ENCODE results near the gene KLHDC8B.
"Not testable (repeated sequence)": the region's sequence is repeated elsewhere in the genome, so short reads cannot be mapped to it uniquely, and the experiment has no call there.

The KLHDC8B gene

DNA sequence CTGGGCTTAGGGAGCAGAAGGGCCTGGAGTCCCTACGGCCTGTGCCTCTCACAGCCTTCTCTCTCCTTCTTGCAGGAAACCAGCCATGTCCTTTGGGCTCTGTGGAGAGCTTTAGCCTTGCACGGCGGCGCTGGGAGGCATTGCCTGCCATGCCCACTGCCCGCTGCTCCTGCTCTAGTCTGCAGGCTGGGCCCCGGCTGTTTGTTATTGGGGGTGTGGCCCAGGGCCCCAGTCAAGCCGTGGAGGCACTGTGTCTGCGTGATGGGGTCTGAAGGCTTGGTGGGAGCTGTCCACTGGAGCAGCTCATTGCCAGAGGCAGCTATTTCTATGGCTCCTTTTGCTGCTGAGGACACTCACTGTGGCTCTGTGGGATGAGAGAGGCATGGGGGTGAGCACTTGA is 4.1 kb downstream of the KLHDC8B start:
- no peak overlapping the region for H3K27ac ChIP-seq
- H3K4me3 ChIP-seq: no peak overlapping the region

DNA sequence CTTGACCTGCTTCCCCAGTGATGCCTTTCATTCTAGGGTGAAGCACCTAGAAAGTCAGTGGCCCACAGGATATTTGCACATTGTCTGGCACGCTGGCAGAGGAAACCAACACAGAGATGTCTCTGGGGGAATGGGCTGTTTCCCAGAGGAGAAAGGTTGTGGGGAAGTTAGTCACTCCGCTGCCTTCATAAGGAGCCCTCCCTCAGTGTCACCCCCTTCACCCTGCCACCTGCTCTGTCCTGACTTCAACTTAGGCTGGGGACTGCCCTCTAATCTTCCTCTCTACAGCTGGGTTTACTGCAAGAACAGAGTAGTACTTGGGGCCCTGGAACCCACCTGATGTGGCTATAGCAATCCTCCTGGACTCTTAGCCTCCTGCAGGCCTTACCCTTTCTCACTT is 5.7 kb downstream of the KLHDC8B start:
- no peak overlapping the region for H3K27ac ChIP-seq
- H3K4me3 ChIP-seq: no peak overlapping the region

DNA sequence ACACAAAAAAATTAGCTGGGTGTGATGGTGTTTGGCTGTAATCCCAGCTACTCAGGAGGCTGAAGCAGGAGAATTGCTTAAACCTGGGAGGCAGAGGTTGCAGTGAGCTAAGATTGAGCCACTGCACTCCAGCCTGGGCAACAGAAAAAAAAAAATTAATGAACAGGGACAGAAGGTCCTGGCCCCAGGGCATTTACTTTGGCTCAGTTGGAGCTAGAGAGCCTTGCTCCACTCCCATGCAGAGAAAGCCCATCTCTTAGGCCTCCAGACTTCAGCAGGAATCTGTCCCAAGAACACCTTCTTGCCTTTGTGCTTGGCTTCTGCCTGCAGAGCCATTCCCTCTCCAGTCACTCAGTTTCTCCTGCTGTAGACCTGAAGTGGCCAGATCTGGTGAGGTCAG is 8.7 kb downstream of the KLHDC8B start:
- no peak overlapping the region for H3K27ac ChIP-seq
- no peak overlapping the region for H3K4me3 ChIP-seq

DNA sequence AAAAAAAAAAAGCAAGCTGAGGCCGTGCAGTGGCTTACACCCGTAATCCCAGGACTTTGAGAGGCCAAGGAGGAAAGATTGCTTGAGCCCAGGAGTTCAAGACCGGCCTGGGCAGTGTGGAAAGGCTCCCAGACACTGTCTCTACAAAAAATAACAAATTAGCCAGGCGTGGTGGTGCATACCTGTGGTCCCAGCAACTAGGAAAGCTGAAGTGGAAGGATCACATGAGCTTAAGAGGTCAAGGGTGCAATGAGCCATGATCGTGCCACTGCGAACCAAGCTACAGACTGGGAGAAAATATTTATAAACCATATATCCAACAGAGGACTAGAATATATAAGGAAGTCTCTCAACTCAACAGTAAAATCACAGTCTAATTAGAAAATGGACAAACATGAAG is 10.0 kb downstream of the KLHDC8B start:
- no peak overlapping the region for H3K27ac ChIP-seq
- no peak overlapping the region for H3K4me3 ChIP-seq

DNA sequence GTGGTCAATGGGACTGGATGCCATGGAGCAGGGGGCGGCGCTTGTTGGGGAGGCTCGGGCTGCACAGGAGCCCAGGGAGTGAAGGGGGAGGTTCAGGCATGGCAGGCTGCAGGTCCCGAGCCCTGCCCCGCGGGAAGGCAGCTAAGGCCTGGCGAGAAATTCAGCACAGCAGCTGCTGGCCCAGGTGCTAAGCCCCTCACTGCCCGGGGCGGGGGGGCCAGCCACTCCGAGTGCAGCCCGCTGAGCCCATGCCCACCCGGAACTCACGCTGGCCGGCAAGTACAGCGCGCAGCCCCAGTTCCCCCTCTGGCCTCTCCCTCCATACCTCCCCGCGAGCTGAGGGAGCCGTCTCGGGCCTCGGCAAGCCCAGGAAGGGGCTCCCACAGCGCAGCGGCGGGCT is 11.3 kb downstream of the KLHDC8B start:
- Histone ChIP-seq H3K27ac (no peak overlapping the region), H3K4me3 (no peak overlapping the region)

DNA sequence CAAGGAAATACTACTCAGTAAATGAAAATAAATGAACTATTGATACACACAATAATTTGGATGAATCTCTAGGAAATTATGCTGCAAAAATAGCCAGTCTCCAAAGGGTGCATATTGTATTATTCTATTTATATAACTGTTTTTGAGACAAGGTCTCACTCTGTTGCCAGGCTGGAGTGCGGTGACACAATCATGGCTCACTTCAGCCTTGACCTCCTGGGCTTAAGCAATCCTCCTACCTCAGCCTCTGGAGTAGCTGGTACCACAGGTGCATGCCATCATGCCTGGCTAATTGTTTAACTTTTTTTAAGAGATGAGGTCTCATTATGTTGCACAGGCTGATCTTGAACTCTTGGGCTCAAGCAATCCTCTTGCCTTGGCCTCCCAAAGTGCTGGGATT is 12.5 kb downstream of the KLHDC8B start:
- no peak overlapping the region for H3K4me3 ChIP-seq
- no peak overlapping the region for H3K27ac ChIP-seq

DNA sequence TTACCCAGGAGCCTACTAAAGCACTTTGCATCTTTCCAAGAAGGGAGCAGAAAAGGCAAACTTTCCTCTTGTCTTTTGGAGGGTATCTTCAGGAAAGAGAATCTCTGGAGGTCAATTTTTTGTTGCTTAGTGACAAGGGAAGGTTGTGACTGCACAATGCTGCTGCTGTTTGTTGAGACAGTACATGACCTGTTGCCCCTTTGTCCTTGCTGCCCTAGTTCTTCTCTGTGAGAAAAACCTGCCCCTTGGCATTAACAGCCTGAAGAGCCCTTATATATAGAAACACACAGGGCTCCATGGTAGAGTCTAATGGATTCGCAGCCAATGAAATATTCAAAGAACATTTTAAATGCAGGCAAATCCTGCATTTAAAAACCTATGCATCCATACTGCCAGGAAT is 20.3 kb downstream of the KLHDC8B start:
- no peak overlapping the region for H3K4me3 ChIP-seq
- H3K27ac ChIP-seq: no peak overlapping the region

DNA sequence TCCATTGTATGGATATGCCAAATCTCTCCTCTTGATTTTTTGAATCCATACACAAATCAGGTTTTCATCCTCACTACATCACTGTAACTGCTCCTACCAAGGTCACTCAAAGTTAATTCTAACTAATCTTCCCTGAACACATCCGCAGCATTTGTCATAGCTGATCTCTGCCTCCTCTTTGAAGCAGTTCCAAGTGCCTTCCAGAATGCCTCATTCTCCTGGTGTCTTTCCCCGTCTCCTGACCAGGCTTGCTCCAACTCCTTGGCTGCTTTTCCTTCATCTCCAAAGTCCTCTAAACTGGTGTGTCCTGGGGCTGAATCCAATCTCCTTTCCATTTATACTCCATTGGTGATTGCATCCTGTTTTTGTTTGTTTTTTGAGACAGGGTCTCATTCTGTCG is 26.8 kb downstream of the KLHDC8B start:
- H3K27ac ChIP-seq: no peak overlapping the region
- H3K4me3 ChIP-seq: no peak overlapping the region

DNA sequence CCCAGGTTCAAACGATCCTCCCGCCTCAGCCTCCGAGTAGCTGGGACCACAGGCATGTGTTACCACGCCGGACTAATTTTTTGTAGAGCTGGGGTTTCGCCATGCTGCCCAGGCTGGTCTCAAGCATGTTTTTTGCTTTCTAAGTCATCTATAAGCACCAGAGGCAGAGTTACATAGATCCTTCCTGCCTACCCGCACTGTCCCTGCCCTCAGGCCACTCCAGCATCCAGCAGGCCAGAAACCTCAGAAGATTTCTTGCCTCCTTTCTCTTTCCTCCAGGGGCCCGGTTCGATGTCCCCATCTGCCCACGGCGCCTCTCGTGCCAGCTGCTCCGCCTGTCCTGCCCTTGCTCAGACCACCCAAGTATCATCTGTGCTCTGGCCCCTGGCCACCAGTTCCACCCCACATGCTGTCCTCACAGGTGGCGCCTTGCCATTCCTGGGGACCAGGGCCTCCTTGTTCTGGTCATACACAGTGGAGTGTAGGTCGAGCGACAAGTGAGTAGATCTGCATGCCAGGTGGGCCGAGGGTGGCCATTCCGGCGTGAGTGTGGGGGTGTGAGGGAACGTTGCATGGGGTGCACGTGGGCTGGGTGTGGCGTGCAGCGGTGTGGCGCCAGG is 27.3 kb downstream of the KLHDC8B start:
- peak overlapping the region in 2 of 21 experiments; percentile 44 to 59 for H3K27ac ChIP-seq
- peak overlapping the region in 6 of 7 experiments; percentile 3 to 41 (median 24) for H3K4me3 ChIP-seq

DNA sequence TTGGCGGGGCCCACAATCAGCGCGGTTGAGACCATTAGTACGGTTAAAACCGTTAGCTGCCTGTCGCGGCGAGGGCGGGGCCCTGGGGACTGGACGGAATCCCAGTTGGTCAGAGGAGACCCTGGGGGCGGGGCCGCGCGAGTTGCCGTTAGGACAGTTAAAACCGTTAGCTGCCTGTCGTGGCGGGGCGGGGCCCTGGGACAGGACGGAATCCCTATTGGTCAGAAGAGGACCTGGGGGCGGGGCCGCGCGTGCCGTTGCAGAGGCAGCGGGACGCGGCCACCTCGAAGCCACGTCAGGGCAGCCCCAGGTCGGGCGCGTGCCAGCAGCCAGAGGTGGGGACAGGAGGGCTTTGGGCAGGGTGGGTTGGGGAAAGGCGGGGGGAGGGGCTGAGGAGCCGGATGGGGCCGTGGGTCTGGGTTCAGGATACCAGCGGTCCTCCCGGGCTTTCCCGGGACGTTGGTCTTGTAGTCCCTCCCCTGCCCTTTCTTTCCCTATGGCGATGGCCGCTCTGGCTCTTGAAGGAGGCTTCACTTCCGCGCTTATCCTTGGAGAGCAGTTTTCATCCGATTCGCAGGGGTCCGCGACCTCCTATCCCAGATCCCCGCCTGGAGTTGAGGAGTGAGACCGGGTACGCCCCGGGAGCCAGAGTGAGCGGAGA is 28.0 kb downstream of the KLHDC8B start:
- peak overlapping the region in 12 of 21 experiments; percentile 43 to 78 (median 56) for H3K27ac ChIP-seq
- peak overlapping the region; percentile 3 to 41 (median 27) for H3K4me3 ChIP-seq

DNA sequence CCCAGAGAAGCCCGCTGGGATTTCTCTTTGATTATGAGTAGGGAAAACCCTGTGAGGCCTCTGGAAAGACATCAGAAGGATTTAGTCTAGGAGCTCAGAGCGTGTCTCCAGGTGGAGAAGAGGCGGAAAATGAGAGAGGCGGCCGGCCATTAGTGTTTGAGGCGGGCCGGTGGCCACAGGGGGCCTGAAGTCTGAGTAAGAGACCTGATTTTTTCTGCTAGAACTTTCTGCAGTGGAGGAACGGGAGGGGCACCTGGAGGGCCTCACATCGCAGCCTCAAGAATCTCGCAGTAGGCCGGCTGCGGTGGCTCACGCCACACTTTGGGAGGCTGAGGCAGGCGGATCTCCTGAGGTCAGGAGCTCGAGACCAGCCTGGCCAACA is 28.5 kb downstream of the KLHDC8B start:
- Histone ChIP-seq H3K27ac (peak overlapping the region in 12 of 21 experiments; percentile 41 to 78 (median 56)), H3K4me3 (peak overlapping the region; percentile 3 to 41 (median 27))

DNA sequence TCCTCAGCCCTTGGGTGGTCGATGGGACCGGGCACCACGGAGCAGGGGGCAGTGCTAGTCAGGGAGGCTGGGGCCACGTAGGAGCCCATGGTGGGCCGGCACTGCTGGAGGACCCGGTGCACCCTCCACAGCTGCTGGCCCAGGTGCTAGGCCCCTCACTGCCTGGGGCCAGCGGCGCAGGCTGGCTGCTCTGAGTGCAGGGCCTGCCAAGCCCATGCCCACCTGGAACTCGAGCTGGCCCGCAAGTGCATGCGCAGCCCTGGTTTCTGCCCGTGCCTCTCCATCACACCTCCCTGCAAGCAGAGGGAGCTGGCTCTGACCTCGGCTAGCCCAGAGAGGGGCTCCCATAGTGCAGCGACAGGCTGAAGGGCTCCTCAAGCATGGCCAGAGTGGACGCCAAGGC is 42.1 kb downstream of the KLHDC8B start:
- no peak overlapping the region for H3K27ac ChIP-seq
- no peak overlapping the region for H3K4me3 ChIP-seq

DNA sequence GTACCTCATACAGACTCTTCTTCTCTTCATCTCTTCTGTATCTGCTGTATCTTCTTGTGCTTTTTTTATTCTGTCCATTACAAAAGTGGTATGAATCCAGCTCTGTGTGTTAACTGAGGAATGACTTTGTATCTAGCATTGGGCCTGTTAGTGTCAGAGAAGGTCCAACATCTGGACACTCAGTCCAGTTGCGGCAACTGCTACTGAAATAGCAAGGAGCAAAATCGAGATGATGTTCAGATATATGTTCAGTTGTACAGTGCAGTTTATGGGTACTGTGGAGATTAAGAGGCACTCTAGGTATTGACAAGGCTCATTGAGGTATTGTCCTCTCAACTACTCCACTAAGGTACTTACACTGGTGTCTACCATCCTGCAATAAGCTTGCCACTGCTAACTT is 42.6 kb downstream of the KLHDC8B start:
- H3K27ac ChIP-seq: no peak overlapping the region
- H3K4me3 ChIP-seq: no peak overlapping the region

DNA sequence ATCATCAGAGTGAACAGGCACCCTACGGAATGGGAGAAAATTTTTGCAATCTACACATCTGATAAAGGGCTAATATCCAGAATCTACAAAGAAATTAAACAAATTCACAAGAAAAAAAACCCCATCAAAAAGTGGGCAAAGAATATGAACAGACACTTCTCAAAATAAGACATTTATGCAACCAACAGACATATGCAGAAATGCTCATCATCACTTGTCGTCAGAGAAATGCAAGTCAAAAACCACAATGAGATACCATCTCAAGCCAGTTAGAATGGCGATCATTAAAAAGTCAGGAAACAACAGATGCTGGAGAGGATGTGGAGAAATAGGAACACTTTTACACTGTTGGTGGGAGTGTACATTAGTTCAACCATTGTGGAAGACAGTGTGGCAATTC is 45.3 kb downstream of the KLHDC8B start:
- not testable (repeated sequence) for H3K27ac ChIP-seq

DNA sequence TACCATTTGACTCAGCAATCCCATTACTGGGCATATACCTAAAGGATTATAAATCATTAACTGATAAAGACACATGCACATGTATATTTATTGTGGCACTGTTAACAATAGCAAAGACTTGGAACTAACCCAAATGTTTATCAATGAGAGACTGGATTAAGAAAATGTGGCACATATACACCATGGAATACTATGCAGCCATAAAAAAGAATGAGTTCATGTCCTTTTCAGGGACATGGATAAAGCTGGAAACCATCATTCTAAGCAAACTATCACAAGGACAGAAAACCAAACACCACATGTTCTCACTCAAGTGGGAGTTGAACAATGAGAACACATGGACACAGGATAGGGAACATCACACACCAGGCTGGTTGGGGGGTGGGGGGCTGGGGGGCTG is 45.7 kb downstream of the KLHDC8B start:
- not testable (repeated sequence) for H3K27ac ChIP-seq

More for the DNA sequence above, 45.3 kb downstream of the KLHDC8B start:
- H3K4me3 ChIP-seq: not testable (repeated sequence)

DNA sequence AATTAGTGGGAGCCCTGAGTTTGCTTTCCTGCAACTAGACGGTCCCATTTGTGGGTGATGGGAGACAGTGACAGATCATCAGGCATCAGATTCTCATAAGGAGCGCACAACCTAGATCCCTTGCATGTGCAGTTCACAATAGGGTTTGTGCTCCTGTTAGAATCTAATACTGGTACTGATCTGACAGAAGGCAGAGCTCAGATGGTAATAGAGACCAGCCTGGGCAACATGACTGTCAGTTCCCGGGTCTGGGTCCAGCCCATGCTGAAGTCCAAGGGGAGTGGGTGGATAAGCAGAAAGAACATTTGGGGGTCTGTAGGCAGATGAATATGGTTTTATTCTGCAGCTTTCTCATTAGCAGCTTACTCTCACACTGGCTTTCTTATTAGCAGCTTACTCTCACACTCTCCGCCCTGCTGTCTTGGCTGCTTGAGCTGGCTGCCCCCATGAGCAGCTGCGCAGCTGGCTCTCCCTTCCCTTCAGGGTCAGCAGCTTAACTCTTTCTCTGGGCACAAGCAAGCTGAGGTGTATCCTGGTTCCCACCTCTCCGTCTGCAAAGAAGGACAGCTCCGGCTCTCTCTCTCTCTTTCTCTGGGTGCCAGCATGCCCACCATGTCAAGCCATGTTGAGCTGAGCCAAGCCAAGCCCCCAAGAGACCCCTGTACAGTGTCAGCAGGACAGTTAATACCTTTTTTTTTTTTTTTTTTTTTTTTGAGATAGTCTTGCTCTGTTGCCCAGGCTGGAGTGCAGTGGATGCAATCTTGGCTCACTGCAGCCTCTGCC is 46.5 kb downstream of the KLHDC8B start:
- Histone ChIP-seq H3K4me3 (no peak overlapping the region), H3K27ac (peak overlapping the region in 17 of 21 experiments; percentile 0 to 74 (median 48))

More for the DNA sequence above, 45.7 kb downstream of the KLHDC8B start:
- not testable (repeated sequence) for H3K4me3 ChIP-seq

DNA sequence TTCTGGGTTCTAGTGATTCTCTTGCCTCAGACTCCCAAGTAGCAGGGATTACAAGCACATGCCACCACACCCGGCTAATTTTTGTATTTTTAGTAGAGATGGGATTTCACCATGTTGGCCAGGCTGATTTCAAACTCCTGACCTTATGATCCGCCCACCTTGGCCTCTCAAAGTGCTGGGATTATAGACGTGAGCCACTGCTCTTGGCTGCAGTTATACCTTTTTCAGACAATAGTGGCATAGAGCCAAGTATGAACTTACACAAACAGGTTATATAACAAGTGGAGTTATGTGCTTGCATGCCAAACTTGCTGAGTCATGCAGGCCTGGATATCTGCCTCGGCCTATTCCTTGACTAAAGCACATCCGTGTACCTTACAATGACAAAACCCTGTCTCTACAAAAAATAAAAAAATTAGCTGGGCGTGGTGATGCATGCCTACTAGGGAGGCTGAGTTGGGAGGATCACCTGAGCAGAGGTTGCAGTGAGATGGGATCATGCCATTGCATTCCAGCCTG is 47.1 kb downstream of the KLHDC8B start:
- peak overlapping the region in 20 of 21 experiments; percentile 0 to 78 (median 58) for H3K27ac ChIP-seq
- H3K4me3 ChIP-seq: not testable (repeated sequence)

DNA sequence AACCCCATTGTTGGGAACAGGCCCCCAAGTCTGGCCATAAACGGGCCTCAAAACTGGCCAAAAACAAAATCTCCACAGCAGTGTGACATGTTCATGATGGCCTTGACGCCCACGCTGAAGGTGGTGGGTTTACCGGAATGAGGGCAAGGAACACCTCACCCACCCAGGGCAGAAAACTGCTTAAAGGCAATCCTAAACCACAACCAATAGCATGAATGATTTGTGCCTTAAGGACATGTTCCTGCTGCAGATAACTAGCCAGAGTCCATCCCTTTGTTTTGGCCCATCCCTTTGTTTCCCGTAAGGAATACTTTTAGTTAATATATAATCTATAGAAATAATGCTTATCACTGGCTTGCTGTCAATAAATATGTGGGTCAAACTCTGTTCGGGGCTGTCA is 47.7 kb downstream of the KLHDC8B start:
- Histone ChIP-seq H3K4me3 (no peak overlapping the region), H3K27ac (peak overlapping the region in 19 of 21 experiments; percentile 18 to 78 (median 55))

DNA sequence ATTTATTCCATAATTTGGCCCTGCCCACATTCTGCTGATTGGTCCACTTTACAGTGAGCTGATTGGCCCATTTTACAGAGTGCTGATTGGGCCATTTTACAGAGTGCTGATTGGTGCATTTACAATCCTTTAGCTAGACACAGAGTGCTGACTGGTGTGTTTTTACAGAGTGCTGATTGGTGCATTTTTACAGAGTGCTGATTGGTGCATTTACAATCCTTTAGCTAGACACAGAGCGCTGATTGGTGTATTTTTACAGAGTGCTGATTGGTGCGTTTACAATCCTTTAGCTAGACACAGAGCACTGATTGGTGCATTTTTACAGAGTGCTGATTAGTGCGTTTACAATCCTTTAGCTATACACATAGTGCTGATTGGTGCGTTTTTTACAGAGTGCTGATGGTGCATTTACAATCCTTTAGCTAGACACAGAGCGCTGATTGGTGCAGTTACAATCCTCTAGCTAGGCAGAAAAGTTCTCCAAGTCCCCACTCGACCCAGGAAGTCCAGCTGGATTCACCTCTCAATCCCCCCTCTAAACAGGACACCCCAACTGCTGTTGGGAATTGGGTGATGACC is 49.7 kb downstream of the KLHDC8B start:
- not testable (repeated sequence) for H3K4me3 ChIP-seq
- H3K27ac ChIP-seq: peak overlapping the region in 18 of 21 experiments; percentile 15 to 83 (median 70)

DNA sequence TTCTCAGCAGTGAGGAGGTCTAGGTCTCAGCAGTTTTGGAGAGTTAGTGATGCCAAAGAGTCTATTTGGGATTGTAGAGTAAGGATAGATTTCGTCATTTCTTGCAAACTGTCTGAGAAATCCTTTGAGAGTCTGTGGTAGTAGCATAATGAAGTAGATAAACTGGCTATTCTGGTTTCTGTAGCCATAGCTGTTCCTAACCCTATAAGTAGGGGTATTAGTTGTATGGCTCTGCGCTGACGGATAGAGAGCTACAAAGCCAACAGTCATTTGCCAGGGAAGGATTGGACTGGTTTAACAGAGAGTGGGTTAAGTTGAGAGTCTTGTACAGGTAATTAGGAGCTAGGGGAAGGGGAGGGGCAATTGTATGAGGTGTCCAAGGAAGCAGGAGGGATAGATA is 50.6 kb downstream of the KLHDC8B start:
- peak overlapping the region in 17 of 21 experiments; percentile 26 to 83 (median 71) for H3K27ac ChIP-seq
- H3K4me3 ChIP-seq: no peak overlapping the region

Measured in skin epidermis (tissue), 12 donors.